ENCODE data around the gene SCAMP1. TPM values are rescaled to one million over a fixed set of nuclear protein-coding genes. Genes with fewer than 3 reads are reported as not detected.

Gene SCAMP1
- total RNA-seq, 1 experiment from 2014 or later = 26.4 TPM

GRCh38 chr5:78364005-78364404 is 3.6 kb downstream of the SCAMP1 start:
- Histone ChIP-seq H3K9me2 (replicated peaks; ENCODE audit: low read length) (no peaks in the 10 kb centered on the region), H3K36me3 (ENCODE audit: low read depth, low read length) (no peaks in the 10 kb centered on the region), H3K9me3 (ENCODE audit: low read length) (no peaks in the 10 kb centered on the region), H4K20me1 (ENCODE audit: low read length) (0 out of 2 replicates have a peak, but pooled peaks cover 3% of the 10 kb centered on the region), H3K79me2 (ENCODE audit: low read length) (peaks cover 83% of the 10 kb centered on the region), H3K4me1 (ENCODE audit: insufficient read depth, low read length) (peaks cover 13% of the 10 kb centered on the region), H3F3A (ENCODE audit: low read length, unreplicated experiment) (no peaks in the 10 kb centered on the region), H3K27me3 (ENCODE audit: low read length) (no peaks in the 10 kb centered on the region), H3K4me2 (ENCODE audit: low read length) (no peak overlapping the region), H3K27ac (ENCODE audit: low read length) (no peak overlapping the region), H3K4me3 (ENCODE audit: low read length) (no peak overlapping the region), H2AFZ (ENCODE audit: low read length) (no peak overlapping the region), H3K9ac (ENCODE audit: low read length) (no peak overlapping the region)
- BruUV-seq (replicated peaks) = no TSS peak
- TF ChIP-seq CTCF (conservative IDR thresholded peaks at IDR 0.05; ENCODE audit: low read depth, low read length) = peak; percentile 18; the same call in 1 of the 2 replicates
- TF ChIP-seq EZH2 (IDR thresholded peaks at IDR 0.05; ENCODE audit: low read length, unreplicated experiment) = no peak
- ChIA-PET CTCF (no interaction called here), POLR2A (ENCODE audit: unreplicated experiment) (no interaction called here)
- no peak for DNase-seq
- ATAC-seq = no peak
- intact Hi-C loops (cut with micrococcal nuclease) = loop anchor here (5.0 kb wide), 1 partner anchor 43 kb away; no protein-coding TSS in a partner anchor

GRCh38 chr5:78367318-78367991 is 7.0 kb downstream of the SCAMP1 start:
- TF ChIP-seq EZH2phosphoT487 (IDR thresholded peaks at IDR 0.05; ENCODE audit: borderline replicate concordance, low read length) = no peak
- TF ChIP-seq CTCF (conservative IDR thresholded peaks at IDR 0.05; ENCODE audit: low read depth, low read length) = 0 out of 2 replicates have a peak, but pooled peaks have one; percentile 15
- H3K4me2 ChIP-seq (ENCODE audit: low read length) = no peak overlapping the region
- no peak for ATAC-seq
- H2AFZ ChIP-seq (ENCODE audit: low read length) = no peak overlapping the region
- BruUV-seq (replicated peaks) = no TSS peak
- H3K79me2 ChIP-seq (ENCODE audit: low read length) = peaks cover 96% of the 10 kb centered on the region
- intact Hi-C loops (cut with micrococcal nuclease) = no loop called here
- H4K20me1 ChIP-seq (ENCODE audit: low read length) = 0 out of 2 replicates have a peak, but pooled peaks cover under 1% of the 10 kb centered on the region
- no peak overlapping the region for H3K4me3 ChIP-seq (ENCODE audit: low read length)
- DNase-seq = no peak
- H3K27ac ChIP-seq (ENCODE audit: low read length) = no peak overlapping the region
- no peaks in the 10 kb centered on the region for H3K9me2 ChIP-seq (replicated peaks; ENCODE audit: low read length)
- no peaks in the 10 kb centered on the region for H3K9me3 ChIP-seq (ENCODE audit: low read length)
- H3K27me3 ChIP-seq (ENCODE audit: low read length) = no peaks in the 10 kb centered on the region
- no peak overlapping the region for H3K9ac ChIP-seq (ENCODE audit: low read length)
- ChIA-PET CTCF (interaction anchor here (0.6 kb wide), 1 partner anchor 653 kb away, joined by 3 read pairs; no protein-coding TSS in a partner anchor), POLR2A (ENCODE audit: unreplicated experiment) (no interaction called here)
- no peaks in the 10 kb centered on the region for H3F3A ChIP-seq (ENCODE audit: low read length, unreplicated experiment)
- peaks cover 1% of the 10 kb centered on the region for H3K4me1 ChIP-seq (ENCODE audit: insufficient read depth, low read length)
- no peaks in the 10 kb centered on the region for H3K36me3 ChIP-seq (ENCODE audit: low read depth, low read length)

GRCh38 chr5:78369680-78370079 is 9.3 kb downstream of the SCAMP1 start:
- TF ChIP-seq CTCF (conservative IDR thresholded peaks at IDR 0.05; ENCODE audit: low read depth, low read length) (no peak), EZH2 (IDR thresholded peaks at IDR 0.05; ENCODE audit: low read length, unreplicated experiment) (no peak), EZH2phosphoT487 (IDR thresholded peaks at IDR 0.05; ENCODE audit: borderline replicate concordance, low read length) (no peak)
- no peak overlapping the region for H2AFZ ChIP-seq (ENCODE audit: low read length)
- H3F3A ChIP-seq (ENCODE audit: low read length, unreplicated experiment) = no peaks in the 10 kb centered on the region
- no peaks in the 10 kb centered on the region for H4K20me1 ChIP-seq (ENCODE audit: low read length)
- no peaks in the 10 kb centered on the region for H3K4me1 ChIP-seq (ENCODE audit: insufficient read depth, low read length)
- no TSS peak for BruUV-seq (replicated peaks)
- no peaks in the 10 kb centered on the region for H3K36me3 ChIP-seq (ENCODE audit: low read depth, low read length)
- ChIA-PET POLR2A (ENCODE audit: unreplicated experiment) (no interaction called here), CTCF (no interaction called here)
- no peaks in the 10 kb centered on the region for H3K9me2 ChIP-seq (replicated peaks; ENCODE audit: low read length)
- DNase-seq (no peak), ATAC-seq (no peak)
- peaks cover 90% of the 10 kb centered on the region for H3K79me2 ChIP-seq (ENCODE audit: low read length)
- no peaks in the 10 kb centered on the region for H3K9me3 ChIP-seq (ENCODE audit: low read length)
- intact Hi-C loops (cut with micrococcal nuclease) = no loop called here
- no peaks in the 10 kb centered on the region for H3K27me3 ChIP-seq (ENCODE audit: low read length)
- no peak overlapping the region for H3K4me2 ChIP-seq (ENCODE audit: low read length)
- no peak overlapping the region for H3K27ac ChIP-seq (ENCODE audit: low read length)
- no peak overlapping the region for H3K9ac ChIP-seq (ENCODE audit: low read length)
- no peak overlapping the region for H3K4me3 ChIP-seq (ENCODE audit: low read length)

Measured in PC-3 (cell line).